UCSD-AML1 (cell line): Measurements from ENCODE around the gene IL5RA.

Source experiments
- DNase-seq: peaks from one replicate; lab custom pipeline; 2025; ENCODE audit not compliant: unreplicated experiment; lab: John Stamatoyannopoulos, UW

The IL5RA gene

DNA sequence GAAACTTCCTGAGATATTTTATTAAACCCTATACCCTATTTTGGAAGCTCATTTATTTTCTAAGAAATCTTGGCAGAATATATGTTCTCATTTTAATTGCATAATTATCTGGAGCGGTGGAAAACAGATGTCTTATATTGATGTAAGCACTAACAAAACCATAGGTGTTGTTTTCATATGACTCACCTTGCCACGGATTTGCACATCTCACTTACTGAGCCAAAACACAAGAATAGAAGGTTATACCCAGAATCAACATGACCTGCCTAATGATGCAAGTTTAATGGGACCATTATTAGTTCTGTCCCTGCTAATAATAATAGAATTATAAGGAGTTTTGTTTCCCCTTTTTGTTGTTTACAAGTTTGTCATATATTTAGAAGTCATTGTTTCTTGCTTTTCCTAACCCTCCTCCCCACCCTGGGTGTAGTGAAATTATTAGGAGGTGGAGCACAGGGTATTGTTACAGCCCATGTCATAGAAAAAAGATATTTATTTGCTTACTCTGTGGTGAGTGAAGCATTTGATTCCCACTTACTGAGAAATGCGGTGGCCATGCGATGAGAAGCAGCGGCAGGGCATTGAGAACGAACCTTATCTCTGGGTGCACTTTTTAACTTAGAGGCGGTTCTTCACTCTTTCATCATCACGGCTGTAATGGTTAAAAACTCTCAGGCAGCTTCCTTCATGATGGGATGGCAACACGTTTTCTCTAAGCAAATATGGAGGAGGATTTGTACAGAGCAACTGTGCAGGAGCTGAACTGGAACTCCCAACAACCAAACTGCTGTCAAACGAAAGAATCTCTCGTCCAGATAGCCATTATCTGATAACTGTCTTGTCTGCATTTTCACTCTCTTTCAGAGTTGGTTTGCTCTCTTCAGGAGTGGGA, 521 bp downstream of the IL5RA start:
- DNase-seq: no peak

DNA sequence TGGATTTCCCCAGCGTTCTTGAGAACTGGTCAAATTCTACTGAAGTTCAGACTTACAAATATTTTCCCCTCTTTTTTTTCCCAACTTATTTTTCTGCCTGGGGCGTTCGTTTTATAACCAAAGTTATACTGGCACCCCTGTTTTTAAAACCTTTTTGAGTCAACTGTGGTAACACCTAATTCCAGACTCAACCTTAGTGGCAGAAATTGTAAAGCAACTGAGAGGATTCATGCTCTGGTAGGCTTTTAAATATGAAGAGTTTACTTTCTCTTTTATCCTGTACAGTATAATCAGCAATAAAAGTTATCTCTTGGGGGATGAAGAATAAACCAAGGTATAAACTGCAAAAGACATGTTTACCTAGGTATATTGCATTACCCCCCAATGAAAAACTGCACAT, 2.3 kb downstream of the IL5RA start:
- no peak for DNase-seq

DNA sequence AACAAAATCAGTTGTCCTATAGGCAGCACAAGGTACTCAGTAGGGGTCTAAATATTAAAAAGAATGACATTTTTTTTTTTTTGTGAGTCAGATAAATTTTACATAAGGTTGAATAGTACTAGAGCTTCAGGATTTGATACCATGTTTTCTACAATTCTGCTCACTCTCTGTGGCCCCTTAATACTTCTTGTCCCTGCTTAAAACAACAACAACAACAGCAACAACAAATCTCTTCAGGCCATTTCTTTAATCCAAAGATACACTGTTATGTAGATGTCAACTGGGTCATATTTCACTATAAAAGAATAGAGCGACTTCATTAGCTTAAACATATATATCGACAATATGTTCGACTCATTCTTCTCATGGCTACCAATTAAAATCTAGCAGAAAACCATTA, 3.0 kb downstream of the IL5RA start:
- DNase-seq: no peak

DNA sequence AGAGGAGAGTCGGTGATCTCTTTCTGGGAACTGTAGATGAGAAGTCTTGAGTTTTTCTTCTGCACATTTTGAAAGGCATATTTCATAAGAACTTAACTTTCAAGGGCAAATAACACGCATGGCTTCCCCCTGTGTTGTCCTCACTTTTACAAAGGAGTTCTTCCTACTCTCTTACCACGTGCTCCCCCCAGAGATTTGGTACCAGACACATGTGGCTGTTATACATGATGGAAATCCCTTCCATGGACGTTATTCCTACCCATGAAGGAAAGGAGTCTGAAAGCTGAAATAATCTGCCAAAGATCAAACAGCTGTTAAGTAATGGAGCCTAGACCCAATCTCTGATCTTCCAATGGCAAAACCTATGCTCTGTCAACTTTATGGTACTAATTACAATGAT, 4.4 kb downstream of the IL5RA start:
- DNase-seq: no peak

DNA sequence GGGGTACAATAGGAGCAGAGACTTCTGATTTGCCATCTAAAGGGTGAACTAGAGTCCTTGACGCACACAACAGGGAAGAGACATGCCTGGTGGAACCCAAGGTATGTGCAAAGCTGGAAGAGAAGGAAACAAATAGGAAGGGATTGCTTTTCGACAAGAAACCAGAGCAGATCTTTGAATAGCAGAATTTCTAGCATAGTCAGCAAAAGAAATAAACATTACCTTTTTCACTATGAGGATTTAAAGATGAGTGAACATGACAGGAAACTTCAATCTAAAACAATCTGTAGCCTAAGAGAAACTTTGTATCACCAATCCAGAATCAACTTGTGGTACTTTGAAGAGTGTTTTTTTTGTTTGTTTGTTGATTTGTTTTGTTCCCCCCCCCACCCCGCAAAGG, 4.9 kb downstream of the IL5RA start:
- DNase-seq: no peak

DNA sequence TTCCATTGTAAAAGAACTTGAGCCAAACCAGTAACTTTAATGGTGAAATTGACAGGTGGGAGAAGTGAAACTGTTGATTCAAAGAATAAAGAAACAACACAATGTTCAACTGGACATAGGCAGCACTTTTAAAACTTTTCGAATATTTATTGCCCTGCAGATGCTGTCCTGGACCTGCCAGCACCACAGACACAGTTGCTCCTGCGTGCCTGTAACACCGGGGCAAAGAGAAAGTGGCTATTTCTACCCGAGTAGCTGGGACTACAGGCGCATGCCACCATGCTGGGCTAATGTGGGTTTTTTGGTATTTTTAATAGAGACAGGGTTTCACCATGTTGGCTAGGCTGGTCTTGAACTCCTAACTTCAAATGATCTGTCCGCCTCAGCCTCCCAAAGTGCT, 7.4 kb downstream of the IL5RA start:
- no peak for DNase-seq

DNA sequence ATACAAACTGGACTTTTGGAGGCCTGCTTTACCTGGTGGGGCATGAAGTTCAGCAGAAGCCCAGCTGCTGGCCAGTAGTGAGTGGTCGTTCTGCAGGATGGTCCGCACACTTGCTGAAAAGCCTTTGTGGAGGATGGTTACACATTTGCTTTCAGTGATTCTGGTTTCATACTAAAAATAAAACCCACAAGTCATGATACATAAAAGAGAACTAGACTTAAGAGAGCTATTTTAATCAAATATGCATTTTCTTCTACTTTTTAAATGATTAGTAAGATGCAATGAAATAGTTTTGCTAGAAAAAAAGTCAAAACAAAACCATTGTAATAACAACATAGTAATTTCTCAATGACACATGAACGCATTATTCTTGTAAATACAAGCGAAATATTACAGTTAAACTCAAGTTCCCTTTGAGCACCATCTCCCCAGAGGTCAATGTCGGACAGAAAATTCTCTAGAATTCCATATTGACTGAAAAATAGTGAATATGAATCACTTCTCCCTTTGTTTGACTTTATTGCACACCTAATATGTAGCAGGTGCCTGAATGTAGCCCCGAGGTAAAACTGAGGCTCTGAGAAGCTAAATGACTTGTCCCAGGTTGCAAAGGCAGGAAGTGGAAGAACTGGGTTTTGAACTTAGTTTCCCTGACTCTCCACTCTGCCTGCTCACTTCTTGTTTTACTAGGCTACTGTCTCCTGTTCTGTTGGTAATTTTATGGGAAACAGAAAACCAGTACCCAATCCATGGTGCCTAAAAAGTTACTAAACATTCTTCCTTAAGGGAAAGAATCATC, 8.3 kb downstream of the IL5RA start:
- DNase-seq: no peak

DNA sequence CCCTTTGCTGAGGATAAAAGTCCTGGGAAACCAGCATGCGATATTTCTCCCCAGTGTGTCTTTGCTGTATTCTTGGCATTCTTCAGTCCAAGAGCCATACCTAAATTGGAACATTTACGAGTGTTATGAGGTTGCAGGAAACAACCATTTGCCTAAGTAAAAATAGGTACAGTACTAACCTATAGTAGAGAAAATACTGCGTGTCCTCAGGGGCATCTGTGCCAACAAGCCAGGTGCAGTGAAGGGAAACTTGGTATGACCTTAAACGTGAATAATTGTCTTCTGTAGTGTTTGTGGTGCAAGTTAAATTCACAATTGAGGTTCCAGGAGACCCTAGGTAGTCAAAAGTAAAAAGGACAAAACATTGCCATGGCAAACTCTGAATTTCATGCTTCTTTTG, 12.2 kb downstream of the IL5RA start:
- no peak for DNase-seq

DNA sequence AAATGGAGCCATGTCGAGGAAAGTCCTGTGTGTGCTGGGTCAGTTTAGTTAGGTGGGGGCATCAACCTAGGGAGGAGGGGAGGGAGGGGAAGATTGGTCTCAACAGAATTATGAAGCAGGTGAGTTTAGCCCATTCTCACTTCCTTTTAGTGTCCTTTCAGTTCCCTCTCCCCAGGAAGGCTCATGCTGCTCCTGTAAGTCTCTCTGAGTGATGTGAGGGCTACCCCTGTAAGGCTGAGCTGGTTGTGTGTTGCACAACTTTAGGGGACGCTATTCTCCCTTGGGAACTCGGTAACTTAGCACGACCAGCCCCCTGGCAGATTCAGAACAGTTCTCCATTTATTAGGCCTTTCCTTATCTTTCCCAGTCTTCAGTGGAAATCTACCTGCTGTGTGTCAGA, 21.2 kb downstream of the IL5RA start:
- no peak for DNase-seq

DNA sequence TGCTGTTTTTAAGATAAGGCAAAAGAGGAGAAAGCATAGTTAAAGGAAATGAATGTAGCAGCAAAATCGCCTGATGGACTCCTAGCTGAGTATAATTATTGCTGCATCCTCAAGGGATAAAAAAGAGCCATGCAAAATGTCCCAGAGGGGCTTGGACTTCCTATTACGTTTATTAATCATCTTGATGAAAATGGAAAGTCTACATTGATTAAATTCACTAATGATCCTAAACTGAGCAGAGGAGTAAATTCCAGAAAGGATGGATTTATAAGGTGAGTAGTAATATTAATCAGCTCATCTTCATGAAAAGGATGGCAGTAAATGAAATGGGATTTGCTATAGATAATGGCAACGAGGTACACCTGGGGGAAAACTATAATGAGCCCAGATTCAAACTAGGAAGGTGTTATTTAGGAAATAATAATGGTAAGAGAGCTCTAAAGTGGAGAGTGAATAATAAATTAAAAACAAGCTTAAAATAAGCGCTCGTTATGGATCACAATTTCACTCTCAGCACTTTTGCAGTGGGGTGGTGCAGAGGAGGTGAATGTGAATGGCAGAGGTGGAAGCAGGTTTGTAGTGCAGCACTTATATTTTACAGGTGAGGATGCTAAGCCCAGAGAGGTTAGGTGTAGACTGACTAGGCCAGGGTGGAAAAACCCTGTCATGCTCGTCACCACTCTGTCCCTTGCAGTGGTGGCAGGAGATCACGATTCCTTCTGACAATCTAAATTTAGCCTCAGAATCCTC, 22.3 kb downstream of the IL5RA start:
- no peak for DNase-seq

DNA sequence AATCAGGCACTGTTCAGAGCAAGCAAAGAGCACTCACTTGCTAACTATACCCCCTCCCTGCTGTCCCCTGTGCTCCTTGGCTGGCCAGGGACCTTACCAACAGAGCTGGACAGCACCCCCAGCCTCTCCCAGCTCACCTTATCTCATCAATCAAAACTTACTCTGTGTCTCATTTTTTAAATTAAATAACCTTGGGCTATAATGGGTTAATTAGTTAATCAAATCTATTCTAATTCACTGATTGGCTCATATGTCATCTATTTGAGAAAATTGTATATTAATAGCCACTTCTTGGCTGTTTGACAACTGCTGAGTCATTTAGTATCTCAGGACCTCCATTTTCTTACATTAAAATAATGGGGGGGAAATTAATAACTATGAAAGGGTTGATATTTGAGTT, 22.9 kb downstream of the IL5RA start:
- no peak for DNase-seq

DNA sequence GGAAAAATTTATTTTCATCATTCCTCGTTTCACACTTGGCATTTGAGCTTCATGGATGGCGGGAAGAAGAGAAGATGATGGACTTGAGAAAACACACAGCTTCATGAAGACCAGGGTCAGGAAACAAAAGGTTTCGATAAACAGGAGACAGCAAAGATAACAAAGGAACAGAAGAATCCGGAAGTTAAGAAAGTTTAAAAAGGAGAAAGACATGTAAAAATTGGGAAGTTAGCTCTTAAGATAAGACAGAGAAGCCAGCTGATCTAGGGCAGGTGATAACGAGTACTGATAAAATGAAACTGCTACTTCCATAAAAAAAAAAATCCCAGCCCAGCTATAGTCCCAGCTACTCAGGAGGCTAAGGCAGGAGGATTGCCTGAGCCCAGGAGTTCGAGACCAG, 23.9 kb downstream of the IL5RA start:
- DNase-seq: no peak

DNA sequence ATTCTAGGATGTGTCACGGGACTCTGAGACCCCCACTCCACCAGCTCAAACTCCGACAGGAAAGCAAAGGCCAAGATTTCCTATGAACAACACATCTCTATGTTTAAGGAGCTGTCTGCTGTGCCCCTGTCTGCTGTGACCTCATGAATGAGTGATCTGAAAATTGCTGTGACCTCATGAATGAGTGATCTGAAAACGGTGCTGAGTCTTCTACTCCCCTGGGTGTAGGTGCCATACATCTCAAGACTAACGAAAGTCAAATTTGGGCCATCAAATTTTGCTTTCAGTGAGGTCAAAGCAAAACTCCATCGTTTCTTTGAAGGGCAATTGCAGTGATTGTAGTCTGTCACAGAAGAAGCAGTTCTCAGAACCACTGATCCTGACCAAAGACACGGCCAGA, 24.4 kb downstream of the IL5RA start:
- DNase-seq: no peak

DNA sequence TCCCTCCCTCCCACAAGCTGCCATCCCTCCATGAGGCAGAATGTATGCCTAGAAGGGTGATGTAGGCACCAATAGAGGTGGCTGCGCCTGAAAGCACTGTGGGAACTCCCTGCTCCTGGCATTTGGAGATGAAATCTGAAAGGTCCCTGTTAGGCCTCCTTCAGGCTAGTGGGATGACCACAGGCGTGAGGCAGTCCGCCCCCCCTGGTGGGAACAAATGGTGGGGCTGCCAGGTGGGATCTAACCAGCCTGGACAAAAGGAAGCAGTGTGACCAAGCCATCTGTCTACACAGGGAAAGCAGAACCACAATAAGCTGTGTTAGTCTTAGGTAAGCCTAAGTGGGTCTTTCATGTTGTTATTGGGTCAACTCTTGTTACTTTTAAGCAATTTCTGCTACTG, 25.3 kb downstream of the IL5RA start:
- no peak for DNase-seq

DNA sequence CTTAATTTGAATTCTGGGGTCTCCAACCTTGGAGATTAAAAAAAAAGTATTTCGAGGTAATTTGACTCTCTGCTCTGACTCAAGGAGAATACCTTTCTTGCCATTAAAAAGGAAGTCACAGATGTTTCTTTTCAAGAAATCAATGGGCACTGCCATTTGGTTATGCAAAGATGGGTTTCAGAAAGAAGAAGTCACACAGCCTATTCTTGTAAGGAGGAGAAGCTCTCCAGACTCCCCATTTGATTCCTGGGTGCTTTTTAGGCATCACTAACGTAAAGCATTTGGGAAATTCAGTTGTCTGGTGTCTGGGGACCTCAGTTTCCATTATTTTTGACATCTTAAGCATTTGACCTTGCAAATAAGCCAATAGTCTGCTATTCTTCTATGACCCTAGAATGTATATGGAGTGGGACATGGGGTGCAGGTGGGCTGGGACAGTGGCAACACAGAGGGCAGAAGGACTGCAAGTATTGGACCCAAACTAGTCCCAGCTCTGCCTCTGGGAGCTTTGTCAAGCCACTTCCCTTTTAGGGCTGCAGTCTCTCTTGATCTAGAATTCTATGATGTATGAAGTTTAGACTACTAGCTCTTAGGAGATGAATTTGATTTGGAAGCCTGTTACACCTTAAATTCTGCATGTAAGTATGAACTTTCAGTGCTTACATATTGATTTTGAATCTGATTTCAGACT, 27.8 kb downstream of the IL5RA start:
- DNase-seq: no peak

DNA sequence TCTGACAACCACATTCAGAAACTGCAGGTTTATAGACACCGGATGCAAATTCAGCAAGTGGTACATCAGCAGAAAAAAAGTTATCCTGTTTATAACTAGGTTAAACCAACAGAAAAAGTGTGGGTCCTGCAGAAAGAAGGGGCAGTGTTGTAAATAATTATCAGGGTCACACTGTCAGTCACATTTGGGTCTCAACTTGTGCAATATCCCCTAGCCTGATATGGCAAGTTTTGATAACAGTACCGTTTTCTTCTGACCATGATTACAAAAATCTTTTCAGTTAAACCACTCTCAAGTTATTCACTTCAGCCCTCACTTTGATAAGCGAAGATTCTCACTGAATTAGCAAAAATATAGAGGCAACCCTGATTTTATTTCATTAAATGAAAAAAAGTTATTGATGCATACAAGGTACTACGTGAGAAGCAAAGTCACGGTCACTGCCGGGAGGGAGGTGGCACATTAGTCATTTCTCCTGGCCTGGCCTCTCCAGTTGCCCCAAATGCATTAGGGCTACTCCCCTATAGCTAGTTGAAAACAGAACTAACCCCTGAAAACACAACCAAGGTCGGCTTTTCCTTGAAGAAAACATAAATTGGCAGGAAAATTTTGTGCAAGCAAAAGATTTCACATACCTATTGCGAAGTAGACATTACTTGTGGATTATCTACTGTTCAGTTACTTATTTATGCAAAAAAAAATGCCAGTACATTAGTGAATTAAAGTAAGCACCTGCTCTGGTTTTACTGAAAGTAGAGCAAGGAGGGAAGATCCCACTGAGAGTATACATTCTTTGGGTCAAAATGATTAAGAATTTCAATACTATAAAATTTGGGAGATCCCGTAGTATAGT, 28.6 kb downstream of the IL5RA start:
- no peak for DNase-seq

DNA sequence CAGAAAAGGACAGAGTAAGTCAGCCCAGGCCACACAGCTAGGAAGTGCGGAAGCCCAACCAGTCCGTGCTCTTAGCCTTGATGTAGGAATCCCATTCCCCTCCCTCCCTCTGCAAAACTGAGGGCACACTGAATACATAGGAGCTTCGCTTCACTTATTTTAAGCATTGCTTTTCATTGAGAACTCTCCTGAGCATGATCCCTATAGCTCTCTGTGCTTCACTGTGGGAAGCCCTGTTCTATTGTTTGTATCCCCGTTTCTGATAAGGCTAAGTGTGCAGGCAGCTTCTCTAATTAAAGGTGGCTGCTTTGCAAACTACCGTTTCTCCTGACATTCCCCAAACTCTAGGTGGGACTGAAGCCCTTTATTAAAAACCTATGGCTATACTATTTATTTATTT, 29.9 kb downstream of the IL5RA start:
- no peak for DNase-seq

DNA sequence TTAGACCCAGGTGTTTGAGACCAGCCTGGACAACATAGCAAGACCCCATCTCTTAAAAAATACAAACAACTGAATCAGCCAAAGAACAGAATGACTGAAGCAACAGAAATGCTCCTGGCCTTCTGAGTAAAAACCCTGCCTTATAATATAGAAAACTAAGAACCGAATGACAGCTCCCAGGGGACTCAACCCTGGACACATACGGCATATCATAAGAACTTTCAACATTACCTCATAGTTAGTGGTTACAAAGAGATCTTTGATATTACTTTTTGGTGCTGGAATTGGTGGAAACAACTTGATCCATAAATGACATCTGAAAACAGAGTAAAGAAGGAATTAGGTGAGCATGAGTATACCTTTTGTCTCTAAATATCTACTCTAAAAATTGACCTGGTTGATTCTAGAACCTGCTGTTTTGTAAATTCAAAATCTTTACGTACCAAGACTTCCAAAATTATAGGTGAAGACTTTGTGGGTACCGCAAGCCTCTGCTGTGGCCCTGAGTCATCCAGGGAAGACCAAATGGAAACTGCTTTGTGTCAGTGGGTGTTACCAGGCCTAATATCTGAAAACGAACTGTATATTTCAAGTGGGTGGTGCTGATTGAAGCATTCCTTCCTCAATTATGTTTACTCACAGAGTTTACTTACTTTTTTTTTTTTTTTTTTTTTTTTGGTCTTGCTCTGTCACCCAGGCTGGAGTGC, 35.5 kb downstream of the IL5RA start:
- DNase-seq: no peak

DNA sequence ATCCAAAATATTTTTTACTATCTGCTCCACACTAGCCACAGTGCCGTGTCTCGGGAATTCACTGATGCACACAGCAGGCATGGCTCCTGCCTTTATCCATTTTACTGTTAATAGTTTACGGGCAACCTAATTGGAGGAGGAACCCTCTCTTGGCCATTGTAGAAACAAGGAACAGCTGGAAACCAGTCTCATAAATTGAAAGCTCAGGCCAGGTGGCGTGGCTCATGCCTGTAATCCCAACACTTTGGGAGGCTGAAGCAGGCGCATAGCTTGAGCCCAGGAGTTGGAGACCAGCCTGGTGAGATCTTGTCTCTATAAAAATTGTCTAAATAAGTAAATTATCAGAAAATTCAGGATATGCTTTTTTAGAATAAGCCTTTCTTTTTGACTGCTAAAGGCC, 39.0 kb downstream of the IL5RA start:
- no peak for DNase-seq

DNA sequence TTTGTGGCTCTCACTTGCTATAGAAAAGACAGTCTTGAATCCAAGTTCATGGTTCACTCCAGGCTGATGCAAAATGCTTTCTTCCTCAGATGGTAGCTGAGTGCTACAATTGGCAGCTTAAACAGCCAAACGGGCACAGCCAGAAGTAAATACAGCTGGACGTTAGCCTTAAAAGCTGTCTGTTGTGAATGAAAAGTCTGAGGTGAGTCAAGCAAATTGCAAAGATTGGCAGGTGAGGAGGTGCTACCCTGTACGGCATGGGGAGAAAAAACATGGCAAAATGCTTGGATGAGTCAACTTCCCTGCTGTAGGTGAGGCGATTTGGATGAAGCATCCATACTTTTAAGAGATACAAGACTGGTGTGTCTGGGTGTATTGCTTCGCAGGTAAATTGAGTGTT, 40.5 kb downstream of the IL5RA start:
- no peak for DNase-seq
